ENCODE measurements around the gene HNRNPM.

DNA sequence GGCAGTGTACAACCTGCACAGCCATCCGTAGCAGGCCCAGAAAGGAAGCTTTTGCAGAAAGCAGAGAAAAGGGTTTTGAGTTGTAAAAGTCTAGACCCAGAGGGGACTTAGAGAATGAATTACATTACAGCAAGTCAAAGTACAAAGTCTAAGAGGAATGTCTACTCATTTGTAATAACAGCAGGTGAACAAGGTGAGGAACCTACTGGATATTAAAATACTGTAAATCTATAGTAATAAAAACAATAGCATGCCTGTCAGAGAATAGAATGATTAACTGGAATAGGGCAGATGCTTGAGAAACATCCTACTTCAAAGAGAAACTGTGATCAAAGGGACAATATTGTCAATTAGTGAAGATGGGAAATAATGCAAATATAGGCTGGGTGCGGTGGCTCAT lies 87.5 kb downstream of the HNRNPM start:
- TF ChIP-seq POLR2A (IDR thresholded peaks at IDR 0.05), result no peak
- TF ChIP-seq CTCF (IDR thresholded peaks at IDR 0.05), result no peak

Measured in testis (tissue), 2 donors.